Astrocyte of the hippocampus (primary cell): ENCODE data around the gene SLC22A5.
"Not testable (repeated sequence)": the region's sequence is repeated elsewhere in the genome, so short reads cannot be mapped to it uniquely, and the experiment has no call there.

Experiments used
- DNase-seq: peaks from one replicate; pipeline ENCODE4 v3.0.0; 2011; ENCODE audit warnings: low read depth, low spot score

Gene SLC22A5

GRCh38 chr5:132411304-132412013, 41.9 kb downstream of the SLC22A5 start:
- no peak for DNase-seq

GRCh38 chr5:132413567-132413966, 44.1 kb downstream of the SLC22A5 start:
- no peak for DNase-seq

- DNase-seq = peak; percentile 84
Measured at GRCh38 chr5:132414634-132415378, 45.3 kb downstream of the SLC22A5 start.

- DNase-seq = not testable (repeated sequence)
Measured at GRCh38 chr5:132415516-132415915, 46.0 kb downstream of the SLC22A5 start.

- no peak for DNase-seq
Measured at GRCh38 chr5:132416306-132417009, 46.9 kb downstream of the SLC22A5 start.

GRCh38 chr5:132417010-132417439, 47.5 kb downstream of the SLC22A5 start:
- DNase-seq = no peak

GRCh38 chr5:132417461-132417860, 48.0 kb downstream of the SLC22A5 start:
- no peak for DNase-seq

GRCh38 chr5:132417889-132418485, 48.5 kb downstream of the SLC22A5 start:
- DNase-seq = no peak

- peak; percentile 35 for DNase-seq
Measured at GRCh38 chr5:132418881-132419280, 49.4 kb downstream of the SLC22A5 start.

GRCh38 chr5:132419502-132420468, 50.3 kb downstream of the SLC22A5 start:
- peak; percentile 92 for DNase-seq

- DNase-seq = peak; percentile 58
Measured at GRCh38 chr5:132420706-132421272, 51.3 kb downstream of the SLC22A5 start.

GRCh38 chr5:132421462-132421861, 52.0 kb downstream of the SLC22A5 start:
- DNase-seq = no peak

GRCh38 chr5:132422720-132423437, 53.4 kb downstream of the SLC22A5 start:
- DNase-seq = peak; percentile 53

- DNase-seq = no peak
Measured at GRCh38 chr5:132423438-132423898, 54.0 kb downstream of the SLC22A5 start.

- DNase-seq = no peak
Measured at GRCh38 chr5:132424167-132424880, 54.8 kb downstream of the SLC22A5 start.

- DNase-seq = peak; percentile 73
Measured at GRCh38 chr5:132425009-132425937, 55.8 kb downstream of the SLC22A5 start.

- DNase-seq = no peak
Measured at GRCh38 chr5:132425975-132426524, 56.5 kb downstream of the SLC22A5 start.
